CD4-positive, alpha-beta memory T cell (primary cell): Measurements from ENCODE around the gene IL36B. TPM values are rescaled to one million over a fixed set of nuclear protein-coding genes. Genes with fewer than 3 reads are reported as not detected.
"Not testable (repeated sequence)": the region's sequence is repeated elsewhere in the genome, so short reads cannot be mapped to it uniquely, and the experiment has no call there.

Experiments
- CTCF ChIA-PET: fragments of 350-600 bp; sonication (Branson Sonifier 250); formaldehyde crosslinking; loops from one replicate; lab custom pipeline; 2021; ENCODE audit warnings: inconsistent platforms; ENCODE audit not compliant: partially characterized antibody; lab: Charles Lee
- POLR2A ChIA-PET: fragments of 350-600 bp; sonication (Branson Sonifier 250); formaldehyde crosslinking; loops from one replicate; lab custom pipeline; 2021; ENCODE audit not compliant: partially characterized antibody; lab: Charles Lee
- DNase-seq, 5 donors: peaks; one replicate each; pipeline versions ENCODE4 v3.0.0 to v3.0.0-alpha.2; 2020 to 2022; ENCODE audit warnings: mixed read lengths in 1 of 5
- H3K27ac ChIP-seq: one replicate; pipeline ENCODE4 v1.7.0; 2013; ENCODE audit warnings: low read depth, low read length
- H3K27me3 ChIP-seq: 2 replicates; pipeline ENCODE4 v1.7.0; 2013; ENCODE audit warnings: mild to moderate bottlenecking, low read length, moderate library complexity; ENCODE audit not compliant: insufficient read depth
- H3K36me3 ChIP-seq: 2 replicates; pipeline ENCODE4 v1.7.0; 2013; ENCODE audit warnings: mild to moderate bottlenecking, low read length, moderate library complexity; ENCODE audit not compliant: insufficient read depth
- H3K4me1 ChIP-seq: 2 replicates; pipeline ENCODE4 v1.7.0; 2013; ENCODE audit warnings: mild to moderate bottlenecking, low read length, moderate library complexity; ENCODE audit not compliant: insufficient read depth
- H3K4me3 ChIP-seq, 2 donors: one replicate each; pipeline ENCODE4 v1.7.0; 2013; ENCODE audit warnings: low read length in 2 of 2, mild to moderate bottlenecking in 1 of 2
- H3K9me3 ChIP-seq, 2 donors: one replicate each; pipeline ENCODE4 v1.7.0; 2013; ENCODE audit warnings: low read length in 2 of 2, control low read depth in 1 of 2; ENCODE audit not compliant: control insufficient read depth in 1 of 2
- H3K27ac Mint-ChIP-seq, 7 donors: one replicate each; pipeline ENCODE4 v1.8.0; 2020 to 2021; ENCODE audit warnings: mixed read lengths in 7 of 7, mild to moderate bottlenecking in 6 of 7, inconsistent platforms in 3 of 7, moderate library complexity in 3 of 7
- H3K27me3 Mint-ChIP-seq, 2 donors: one replicate each; pipeline ENCODE4 v1.8.0; 2020 to 2021; ENCODE audit warnings: mixed read lengths in 2 of 2
- H3K36me3 Mint-ChIP-seq, 2 donors: one replicate each; pipeline ENCODE4 v1.8.0; 2020 to 2021; ENCODE audit warnings: mixed read lengths in 2 of 2, inconsistent platforms in 1 of 2, mild to moderate bottlenecking in 1 of 2
- H3K4me1 Mint-ChIP-seq, 4 donors: one replicate each; pipeline ENCODE4 v1.8.0; 2020 to 2021; ENCODE audit warnings: mixed read lengths in 4 of 4, mild to moderate bottlenecking in 1 of 4
- H3K4me3 Mint-ChIP-seq, 8 donors: one replicate each; pipeline ENCODE4 v1.8.0; 2020 to 2021; ENCODE audit warnings: mixed read lengths in 8 of 8, mild to moderate bottlenecking in 7 of 8, moderate library complexity in 6 of 8, inconsistent platforms in 3 of 8
- H3K9me3 Mint-ChIP-seq, 8 donors: one replicate each; pipeline ENCODE4 v1.8.0; 2020 to 2021; ENCODE audit warnings: mixed read lengths in 8 of 8, mild to moderate bottlenecking in 5 of 8, inconsistent platforms in 3 of 8, moderate library complexity in 1 of 8
- intact Hi-C: fragments of 100-400 bp; cut with micrococcal nuclease; formaldehyde crosslinking; loops from one replicate; pipeline ENCODE4 v1.15.1; 2023
- polyA plus RNA-seq, 2 donors: library from polyadenylated mRNA; unstranded; fragments of 300-500 nt; fragmentation: Illumina TruSeq; gene quantifications; one replicate each; pipeline ENCODE4 v1.2.3, GENCODE V29; 2021
- total RNA-seq, 2 experiments: library from RNA; stranded (reverse); gene quantifications; one replicate each; pipeline ENCODE4 v1.2.3, GENCODE V29; 2021

The IL36B gene
- total RNA-seq (not detected), polyA plus RNA-seq (not detected)

- CTCF ChIA-PET = interaction anchor here (0.7 to 0.9 kb wide), 2 partner anchors 92 to 93 kb away, joined by 3 to 4 read pairs; no protein-coding TSS in a partner anchor
- Mint-ChIP-seq H3K9me3 (peaks cover 7 to 24% (median 16%) of the 10 kb centered on the region in 8 donors), H3K27ac (no peak within 1 kb of the TSS), H3K27me3 (peaks cover 4 to 6% of the 10 kb centered on the region in 2 donors), H3K4me3 (no peak within 1 kb of the TSS), H3K36me3 (peaks cover 1 to 7% of the 10 kb centered on the region in 2 donors), H3K4me1 (no peaks in the 10 kb centered on the region)
- Histone ChIP-seq H3K4me3 (no peak within 1 kb of the TSS), H3K27me3 (no peaks in the 10 kb centered on the region), H3K4me1 (no peaks in the 10 kb centered on the region), H3K9me3 (no peaks in the 10 kb centered on the region), H3K36me3 (no peaks in the 10 kb centered on the region), H3K27ac (no peak within 1 kb of the TSS)
- intact Hi-C loops = no loop called here
- POLR2A ChIA-PET = no interaction called here
- DNase-seq = no peak
Observed at GRCh38 chr2:113052396-113052917, at the start of gene IL36B. Gene IL36B, minus strand, starts transcription at chr2:113052867.

- Histone ChIP-seq H3K9me3 (no peaks in the 10 kb centered on the region), H3K27ac (no peak overlapping the region), H3K4me3 (no peak overlapping the region), H3K36me3 (no peaks in the 10 kb centered on the region), H3K4me1 (peaks cover 12% of the 10 kb centered on the region), H3K27me3 (no peaks in the 10 kb centered on the region)
- intact Hi-C loops = no loop called here
- ChIA-PET POLR2A (no interaction called here), CTCF (no interaction called here)
- Mint-ChIP-seq H3K9me3 (peaks cover 0 to 12% (median 5%) of the 10 kb centered on the region in 8 donors), H3K4me1 (peaks cover 11 to 13% (median 12%) of the 10 kb centered on the region in 4 donors), H3K27me3 (peaks cover 0 to 4% of the 10 kb centered on the region in 2 donors), H3K27ac (no peak overlapping the region), H3K36me3 (peaks cover 0 to 3% of the 10 kb centered on the region in 2 donors), H3K4me3 (peak overlapping the region in 1 of 8 donors; percentile 22)
- no peak for DNase-seq
Observed at GRCh38 chr2:113102133-113102532, 49.5 kb upstream of the IL36B start.

GRCh38 chr2:113098532-113098931, 45.9 kb upstream of the IL36B start:
- intact Hi-C loops = no loop called here
- Mint-ChIP-seq H3K9me3 (peaks cover 4 to 17% (median 9%) of the 10 kb centered on the region in 8 donors), H3K4me3 (peak overlapping the region in 7 of 8 donors; percentile 54 to 83 (median 78)), H3K36me3 (peaks cover 0 to 3% of the 10 kb centered on the region in 2 donors), H3K27ac (peak overlapping the region; percentile 37 to 91 (median 54)), H3K4me1 (peaks cover 11 to 13% (median 12%) of the 10 kb centered on the region in 4 donors), H3K27me3 (peaks cover 4 to 7% of the 10 kb centered on the region in 2 donors)
- POLR2A ChIA-PET = no interaction called here
- no peak overlapping the region for H3K27ac ChIP-seq
- no peaks in the 10 kb centered on the region for H3K9me3 ChIP-seq
- peaks cover 12% of the 10 kb centered on the region for H3K4me1 ChIP-seq
- no peak for DNase-seq
- peak overlapping the region in 1 of 2 donors; percentile 1 for H3K4me3 ChIP-seq
- CTCF ChIA-PET = interaction anchor here (1.0 kb wide), 1 partner anchor 17 kb away, joined by 3 read pairs; no protein-coding TSS in a partner anchor
- no peaks in the 10 kb centered on the region for H3K27me3 ChIP-seq
- H3K36me3 ChIP-seq = no peaks in the 10 kb centered on the region

GRCh38 chr2:113098041-113098440, 45.4 kb upstream of the IL36B start:
- ChIA-PET CTCF (interaction anchor here (1.0 to 1.5 kb wide), 2 partner anchors 16 to 18 kb away, joined by 3 to 5 read pairs; no protein-coding TSS in a partner anchor), POLR2A (no interaction called here)
- Histone ChIP-seq H3K27ac (no peak overlapping the region), H3K4me1 (peaks cover 12% of the 10 kb centered on the region), H3K36me3 (no peaks in the 10 kb centered on the region), H3K4me3 (peak overlapping the region in 1 of 2 donors; percentile 1), H3K27me3 (no peaks in the 10 kb centered on the region), H3K9me3 (no peaks in the 10 kb centered on the region)
- Mint-ChIP-seq H3K27ac (peak overlapping the region; percentile 37 to 91 (median 54)), H3K9me3 (peaks cover 3 to 15% (median 9%) of the 10 kb centered on the region in 8 donors), H3K36me3 (peaks cover 0 to 3% of the 10 kb centered on the region in 2 donors), H3K4me3 (peak overlapping the region; percentile 54 to 83 (median 77)), H3K4me1 (peaks cover 11 to 13% (median 12%) of the 10 kb centered on the region in 4 donors), H3K27me3 (peaks cover 4 to 9% of the 10 kb centered on the region in 2 donors)
- peak in 4 of 5 donors; percentile 14 to 45 (median 28) for DNase-seq
- intact Hi-C loops = no loop called here

- H3K27me3 Mint-ChIP-seq, intact Hi-C loops: not testable (repeated sequence)
Observed at GRCh38 chr2:113096842-113097618, 44.4 kb upstream of the IL36B start.

GRCh38 chr2:113096306-113096705, 43.6 kb upstream of the IL36B start:
- H3K36me3 ChIP-seq, H3K4me3 Mint-ChIP-seq, H3K27ac Mint-ChIP-seq, H3K27ac ChIP-seq, DNase-seq, CTCF ChIA-PET, POLR2A ChIA-PET, intact Hi-C loops, H3K27me3 Mint-ChIP-seq, H3K9me3 ChIP-seq, H3K27me3 ChIP-seq, H3K4me3 ChIP-seq, H3K36me3 Mint-ChIP-seq: not testable (repeated sequence)
- H3K4me1 ChIP-seq = peaks cover 12% of the 10 kb centered on the region
- H3K9me3 Mint-ChIP-seq = peaks cover 3 to 14% (median 7%) of the 10 kb centered on the region in 8 donors
- peaks cover 11 to 13% (median 12%) of the 10 kb centered on the region in 4 donors for H3K4me1 Mint-ChIP-seq

More at GRCh38 chr2:113096842-113097618, 44.4 kb upstream of the IL36B start:
- peak overlapping the region in 1 of 7 donors; percentile 91 for H3K27ac Mint-ChIP-seq
- H3K4me1 Mint-ChIP-seq = peaks cover 11 to 13% (median 12%) of the 10 kb centered on the region in 4 donors
- POLR2A ChIA-PET, H3K36me3 Mint-ChIP-seq, H3K27ac ChIP-seq, H3K9me3 ChIP-seq, H3K27me3 ChIP-seq, H3K4me3 ChIP-seq, DNase-seq, H3K36me3 ChIP-seq: not testable (repeated sequence)
- CTCF ChIA-PET = interaction anchor here (0.6 to 1.5 kb wide), 2 partner anchors 12 to 17 kb away, joined by 3 to 5 read pairs; no protein-coding TSS in a partner anchor
- H3K9me3 Mint-ChIP-seq = peaks cover 3 to 14% (median 7%) of the 10 kb centered on the region in 8 donors
- peak overlapping the region in 3 of 8 donors; percentile 45 to 82 (median 71) for H3K4me3 Mint-ChIP-seq
- peaks cover 12% of the 10 kb centered on the region for H3K4me1 ChIP-seq

- Histone ChIP-seq H3K36me3 (no peaks in the 10 kb centered on the region), H3K27me3 (no peaks in the 10 kb centered on the region), H3K4me1 (peaks cover 12% of the 10 kb centered on the region), H3K27ac (no peak overlapping the region), H3K4me3 (no peak overlapping the region), H3K9me3 (no peaks in the 10 kb centered on the region)
- ChIA-PET CTCF (no interaction called here), POLR2A (no interaction called here)
- peaks cover 4 to 7% of the 10 kb centered on the region in 2 donors for H3K27me3 Mint-ChIP-seq
- intact Hi-C loops = no loop called here
- H3K4me3 Mint-ChIP-seq = no peak overlapping the region
- no peak overlapping the region for H3K27ac Mint-ChIP-seq
- H3K9me3 Mint-ChIP-seq = peaks cover 3 to 14% (median 7%) of the 10 kb centered on the region in 8 donors
- H3K4me1 Mint-ChIP-seq = peaks cover 11 to 13% (median 12%) of the 10 kb centered on the region in 4 donors
- H3K36me3 Mint-ChIP-seq = peaks cover 0 to 3% of the 10 kb centered on the region in 2 donors
- DNase-seq = no peak
Observed at GRCh38 chr2:113093613-113093977, 40.9 kb upstream of the IL36B start.
